SK-N-SH (cell line): Measurements from ENCODE around the gene TM9SF2. TPM values are rescaled to one million over a fixed set of nuclear protein-coding genes. Genes with fewer than 3 reads are reported as not detected.

Experiments
- CTCF ChIA-PET: fragments of 300-600, 350-600 bp; formaldehyde crosslinking; extraction: SDS; loops from one replicate; lab custom pipeline; 2021; lab: Yijun Ruan, JAX
- POLR2A ChIA-PET: fragments of 350-600 bp; sonication (Branson Sonifier 250); formaldehyde crosslinking; extraction: SDS; loops from one replicate; lab custom pipeline; 2020; ENCODE audit warnings: antibody characterized with exemption, inconsistent platforms; lab: Yijun Ruan, JAX
- DNase-seq: peaks from one replicate; pipeline ENCODE4 v3.0.0; 2012
- H2AFZ ChIP-seq: fragments of 200-600 bp; sonication (generic); 2 replicates; pipeline ENCODE4 v1.8.1; 2016; ENCODE audit warnings: antibody characterized with exemption, mild to moderate bottlenecking, low read depth
- H3F3A ChIP-seq: fragments of 200-600 bp; sonication (generic); replicated peaks from 2 replicates; pipeline ENCODE3; 2016; ENCODE audit warnings: antibody characterized with exemption, mild to moderate bottlenecking; ENCODE audit not compliant: insufficient read depth
- H3K27ac ChIP-seq, 2 experiments: fragments of 200-500 bp in 1 of 2; fragments of 200-600 bp in 1 of 2; sonication (Bioruptor generic) in 1 of 2; sonication (generic), shearing (Covaris generic) in 1 of 2; 2 replicates each; pipeline versions ENCODE4 v1.5.1 to v1.6.1; 2014 to 2016; ENCODE audit warnings: low read depth in 2 of 2, inconsistent platforms in 1 of 2, low read length in 1 of 2, mild to moderate bottlenecking in 1 of 2, mixed read lengths in 1 of 2
- H3K27me3 ChIP-seq: fragments of 200-600 bp; sonication (generic), shearing (Covaris generic); 2 replicates; pipeline ENCODE4 v1.6.1; 2016; ENCODE audit warnings: mixed run types; ENCODE audit not compliant: insufficient read depth
- H3K36me3 ChIP-seq, 2 experiments: fragments of 200-500 bp in 1 of 2; fragments of 200-600 bp in 1 of 2; sonication (Bioruptor generic) in 1 of 2; sonication (generic) in 1 of 2; replicated peaks in 1 of 2; 2 replicates each; pipeline versions ENCODE3 to v1.5.1; 2014 to 2016; ENCODE audit warnings: low read length in 1 of 2, mild to moderate bottlenecking in 1 of 2; ENCODE audit not compliant: insufficient read depth in 2 of 2, control insufficient read depth in 1 of 2
- H3K4me1 ChIP-seq, 2 experiments: fragments of 200-500 bp in 1 of 2; fragments of 200-600 bp in 1 of 2; sonication (Bioruptor generic) in 1 of 2; sonication (generic), shearing (Covaris generic) in 1 of 2; 2 replicates each; pipeline versions ENCODE4 v1.5.1 to v1.6.1; 2014 to 2016; ENCODE audit warnings: low read depth in 1 of 2, low read length in 1 of 2, mixed run types in 1 of 2; ENCODE audit not compliant: insufficient read depth in 2 of 2, control insufficient read depth in 1 of 2
- H3K4me2 ChIP-seq: fragments of 200-600 bp; sonication (generic), shearing (Covaris generic); 2 replicates; pipeline ENCODE4 v1.6.1; 2017; ENCODE audit warnings: mixed run types
- H3K4me3 ChIP-seq, 2 experiments: fragments of 200-500 bp in 1 of 2; fragments of 200-600 bp in 1 of 2; sonication (Bioruptor generic) in 1 of 2; sonication (generic), shearing (Covaris generic) in 1 of 2; 2 replicates each; pipeline versions ENCODE4 v1.5.1 to v1.8.1; 2014 to 2016; ENCODE audit warnings: low read depth in 2 of 2, inconsistent platforms in 1 of 2, low read length in 1 of 2, mild to moderate bottlenecking in 1 of 2, mixed read lengths in 1 of 2, moderate library complexity in 1 of 2
- H3K79me2 ChIP-seq: fragments of 200-600 bp; sonication (generic); 2 replicates; pipeline ENCODE4 v1.8.1; 2017; ENCODE audit warnings: mild to moderate bottlenecking; ENCODE audit not compliant: insufficient read depth
- H3K9ac ChIP-seq: fragments of 200-600 bp; sonication (generic); 2 replicates; pipeline ENCODE4 v1.6.1; 2017; ENCODE audit warnings: mixed run types
- H3K9me2 ChIP-seq: fragments of 200-600 bp; sonication (generic); 2 replicates; pipeline ENCODE4 v1.6.1; 2017; ENCODE audit warnings: mixed run types
- H3K9me3 ChIP-seq: fragments of 200-600 bp; sonication (generic); 2 replicates; pipeline ENCODE4 v1.6.1; 2017; ENCODE audit warnings: mixed run types, mild to moderate bottlenecking, moderate library complexity
- H4K20me1 ChIP-seq: fragments of 200-600 bp; sonication (generic); 2 replicates; pipeline ENCODE4 v1.6.1; 2017; ENCODE audit warnings: mild to moderate bottlenecking, mixed run types; ENCODE audit not compliant: insufficient read depth
- CTCF ChIP-seq: fragments of 200-600 bp; sonication (generic); IDR thresholded peaks from 2 replicates; pipeline ENCODE4 v1.6.1; 2017; ENCODE audit warnings: antibody characterized with exemption, mild to moderate bottlenecking, moderate library complexity
- ELF1 ChIP-seq: IDR thresholded peaks from 2 replicates; pipeline ENCODE4 v1.4.0; 2012
- GATA2 ChIP-seq: sonication (generic); formaldehyde crosslinking; IDR thresholded peaks from 2 replicates; pipeline ENCODE4 v1.5.0; 2020; ENCODE audit warnings: mild to moderate bottlenecking, missing genetic modification reagents
- IRF3 ChIP-seq: fragments of 150-350 bp; IDR thresholded peaks from 2 replicates; pipeline ENCODE4 v1.6.1; 2016; ENCODE audit warnings: mild to moderate bottlenecking, low read depth, low read length
- MAX ChIP-seq: IDR thresholded peaks from 2 replicates; pipeline ENCODE4 v1.4.0; 2012; ENCODE audit warnings: low read depth
- NFIC ChIP-seq: IDR thresholded peaks from 2 replicates; pipeline ENCODE4 v1.4.0; 2012; ENCODE audit warnings: borderline replicate concordance
- NRF1 ChIP-seq: IDR thresholded peaks from 2 replicates; pipeline ENCODE4 v1.6.1; 2012; ENCODE audit warnings: low read depth, mild to moderate bottlenecking, low read length
- POLR2AphosphoS5 ChIP-seq: IDR thresholded peaks from 2 replicates; pipeline ENCODE4 v1.6.1; 2012; ENCODE audit warnings: low read depth, low read length
- RCOR1 ChIP-seq: fragments of 150-350 bp; IDR thresholded peaks from 2 replicates; pipeline ENCODE4 v1.6.1; 2017; ENCODE audit warnings: antibody characterized with exemption, low read length
- REST ChIP-seq: IDR thresholded peaks from 2 replicates; pipeline ENCODE4 v1.6.1; 2012; ENCODE audit warnings: mild to moderate bottlenecking, low read depth, low read length, moderate library complexity
- RFX5 ChIP-seq: IDR thresholded peaks from 2 replicates; pipeline ENCODE4 v1.6.1; 2012; ENCODE audit warnings: mild to moderate bottlenecking, improper control_type of control experiment, low read length
- SIN3A ChIP-seq: IDR thresholded peaks from 2 replicates; pipeline ENCODE4 v1.6.1; 2012; ENCODE audit warnings: low read depth, mild to moderate bottlenecking, low read length, moderate library complexity, borderline replicate concordance
- TAF1 ChIP-seq: IDR thresholded peaks from 2 replicates; pipeline ENCODE4 v1.6.1; 2012; ENCODE audit warnings: low read depth, mild to moderate bottlenecking, low read length, moderate library complexity, borderline replicate concordance
- TCF12 ChIP-seq: IDR thresholded peaks from 2 replicates; pipeline ENCODE4 v1.4.0; 2012
- USF1 ChIP-seq: IDR thresholded peaks from 2 replicates; pipeline ENCODE4 v1.4.0; 2012; ENCODE audit warnings: low read depth, borderline replicate concordance
- YY1 ChIP-seq: IDR thresholded peaks from 2 replicates; pipeline ENCODE4 v1.4.0; 2012; ENCODE audit warnings: low read depth, mild to moderate bottlenecking
- WGBS: methylation state at CpG from one replicate; pipeline ENCODE4 v1.1.6; 2017; ENCODE audit warnings: low lambda C conversion rate; 5-methylcytosine and 5-hydroxymethylcytosine counted together
- polyA plus RNA-seq, 3 experiments: library from polyadenylated mRNA; depleted of rRNA; stranded (reverse); fragments of >200 nt; gene quantifications; 2 replicates each; pipeline ENCODE4 v1.2.3, GENCODE V29; 2012

Gene TM9SF2
- polyA plus RNA-seq, 1 of the 3 experiments (the other 2 are of a cell fraction) = 49.8 TPM

- Histone ChIP-seq H3K36me3 (no peaks in the 10 kb centered on the region), H3K27ac (no peak overlapping the region), H3K27me3 (no peaks in the 10 kb centered on the region), H3K9me3 (no peaks in the 10 kb centered on the region), H3F3A (peaks cover 9% of the 10 kb centered on the region), H3K4me2 (no peak overlapping the region), H3K79me2 (no peaks in the 10 kb centered on the region), H3K4me3 (no peak overlapping the region), H3K9me2 (no peaks in the 10 kb centered on the region), H2AFZ (no peak overlapping the region), H4K20me1 (no peaks in the 10 kb centered on the region), H3K4me1 (no peaks in the 10 kb centered on the region; a peak in 1 of 4 replicates), H3K9ac (no peak overlapping the region)
- CTCF ChIA-PET = interaction anchor here (0.7 kb wide), 1 partner anchor 203 kb away, joined by 4 read pairs; no protein-coding TSS in a partner anchor
- 55% methylated on average over 3 of the region's 3 CpGs for WGBS
- no peak for TF ChIP-seq REST
- TF ChIP-seq MAX = no peak
- no peak for TF ChIP-seq ELF1
- TF ChIP-seq RCOR1 = no peak
- no peak for TF ChIP-seq NRF1
- no peak for TF ChIP-seq TCF12
- TF ChIP-seq IRF3 = no peak
- no peak for TF ChIP-seq POLR2AphosphoS5
- no peak for TF ChIP-seq SIN3A
- TF ChIP-seq RFX5 = no peak
- TF ChIP-seq TAF1 = no peak
- TF ChIP-seq CTCF = no peak
- TF ChIP-seq YY1 = no peak
- TF ChIP-seq NFIC = no peak
- no peak for TF ChIP-seq GATA2 (CRISPR knock-in tag)
- no peak for TF ChIP-seq USF1
- POLR2A ChIA-PET = no interaction called here
- no peak for DNase-seq
These were observed 37.5 kb upstream of the TM9SF2 start for GRCh38 chr13:99463646-99464397.
